ENCODE measurements around the gene CCR1.
"Not testable (repeated sequence)": the region's sequence is repeated elsewhere in the genome, so short reads cannot be mapped to it uniquely, and the experiment has no call there.

Gene CCR1

DNA sequence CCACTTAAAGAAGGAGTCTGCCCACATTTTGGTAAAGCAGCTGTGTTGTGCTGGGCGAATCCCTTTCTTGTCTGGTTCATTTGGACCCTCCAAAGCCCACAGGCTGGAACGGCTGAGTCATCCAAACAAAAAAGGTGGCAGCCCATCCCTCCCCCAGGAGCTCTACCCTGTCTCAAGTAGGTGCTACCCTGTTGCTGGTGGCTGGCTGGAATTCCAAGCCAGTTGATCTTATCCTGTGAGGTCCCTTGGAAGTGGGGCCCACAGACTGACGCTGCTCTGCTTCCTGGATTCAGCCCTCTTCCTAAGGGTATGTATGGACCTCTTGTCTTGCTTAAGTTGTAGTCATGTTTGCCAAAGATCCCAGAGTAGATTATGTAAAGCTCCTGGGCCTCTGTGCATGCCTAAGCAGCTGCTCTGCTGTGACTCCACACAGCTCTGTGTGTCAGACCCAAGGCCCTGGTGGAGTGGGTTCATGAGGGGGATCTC lies 44.5 kb downstream of the CCR1 start:
- DNase-seq = no peak

- DNase-seq = no peak
Measured at GRCh38 chr3:46162975-46163555, 45.0 kb downstream of the CCR1 start.

GRCh38 chr3:46157685-46158084 lies 50.4 kb downstream of the CCR1 start:
- not testable (repeated sequence) for DNase-seq

DNA sequence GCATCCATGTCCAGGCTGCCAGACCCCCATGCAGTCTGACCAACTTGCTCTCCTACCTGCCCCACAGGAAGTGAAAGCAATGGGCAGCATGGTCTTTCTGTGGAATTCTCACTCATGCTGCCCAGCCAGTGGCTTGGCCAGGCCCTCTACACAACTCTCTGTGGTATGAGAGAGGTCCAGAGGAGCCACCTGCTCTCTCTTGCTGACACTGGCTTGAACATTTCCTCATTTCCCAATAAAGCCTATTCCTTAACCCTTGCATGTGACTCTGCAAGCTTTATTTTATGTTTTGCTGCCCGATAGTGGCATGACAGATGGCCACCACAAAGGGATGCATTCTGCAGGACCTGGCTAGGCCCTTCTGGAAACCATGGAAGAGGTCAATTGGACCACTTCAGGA lies 53.8 kb downstream of the CCR1 start:
- DNase-seq = no peak

All from NCI-H82 (cell line).